Fibroblast of lung (primary cell): Measurements from ENCODE around the gene TTI1.

Experiments
- EZH2 ChIP-seq: IDR thresholded peaks from 2 replicates; pipeline ENCODE4 v1.5.1; 2012; ENCODE audit warnings: low read length, control low read depth, mild to moderate bottlenecking; ENCODE audit errors: missing control alignments
- TF ChIP-seq, protein P1 (sequence below), 2 donors: IDR thresholded peaks in 1 of 2; conservative IDR thresholded peaks in 1 of 2; 1 replicate in 1 of 2; 2 replicates in 1 of 2; pipeline ENCODE4 v1.5.1; 2011 to 2012; ENCODE audit warnings: low read length in 2 of 2, control low read depth in 1 of 2, inconsistent platforms in 1 of 2, low read depth in 1 of 2, mild to moderate bottlenecking in 1 of 2

DNA sequence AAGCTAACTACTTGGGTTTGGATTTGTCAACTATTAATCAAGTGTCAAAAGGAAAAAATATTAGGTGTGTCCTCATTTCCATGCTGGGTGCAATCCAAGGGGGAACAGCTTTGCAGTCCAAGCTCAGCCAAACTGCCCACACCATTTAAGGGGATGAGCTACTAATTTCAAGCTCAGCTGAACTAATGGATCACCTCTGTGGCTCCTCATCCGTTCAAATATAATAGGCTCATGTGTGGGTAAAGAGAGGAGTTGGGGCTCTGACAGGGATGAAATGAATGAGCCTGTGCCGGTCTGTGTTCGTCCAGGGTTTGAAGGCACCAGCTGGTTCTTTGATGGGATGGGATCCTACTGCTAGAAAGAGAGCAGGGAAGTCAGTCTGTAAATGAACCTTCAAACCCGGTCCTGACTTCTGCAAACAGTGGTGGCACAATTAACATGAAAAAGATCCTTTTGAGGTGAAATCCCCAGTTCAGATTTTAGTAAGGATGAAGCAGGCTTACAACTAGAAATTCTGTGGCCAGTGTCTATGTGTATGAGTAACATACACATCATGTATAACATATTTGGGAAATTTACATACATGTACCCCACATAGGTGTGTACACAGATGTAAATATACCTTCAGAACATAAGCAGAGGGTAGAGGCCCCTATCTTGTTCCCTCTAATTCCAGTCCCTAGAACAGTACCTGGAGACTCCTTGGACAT is 41.9 kb downstream of the TTI1 start:
- TF ChIP-seq, protein P1, sequence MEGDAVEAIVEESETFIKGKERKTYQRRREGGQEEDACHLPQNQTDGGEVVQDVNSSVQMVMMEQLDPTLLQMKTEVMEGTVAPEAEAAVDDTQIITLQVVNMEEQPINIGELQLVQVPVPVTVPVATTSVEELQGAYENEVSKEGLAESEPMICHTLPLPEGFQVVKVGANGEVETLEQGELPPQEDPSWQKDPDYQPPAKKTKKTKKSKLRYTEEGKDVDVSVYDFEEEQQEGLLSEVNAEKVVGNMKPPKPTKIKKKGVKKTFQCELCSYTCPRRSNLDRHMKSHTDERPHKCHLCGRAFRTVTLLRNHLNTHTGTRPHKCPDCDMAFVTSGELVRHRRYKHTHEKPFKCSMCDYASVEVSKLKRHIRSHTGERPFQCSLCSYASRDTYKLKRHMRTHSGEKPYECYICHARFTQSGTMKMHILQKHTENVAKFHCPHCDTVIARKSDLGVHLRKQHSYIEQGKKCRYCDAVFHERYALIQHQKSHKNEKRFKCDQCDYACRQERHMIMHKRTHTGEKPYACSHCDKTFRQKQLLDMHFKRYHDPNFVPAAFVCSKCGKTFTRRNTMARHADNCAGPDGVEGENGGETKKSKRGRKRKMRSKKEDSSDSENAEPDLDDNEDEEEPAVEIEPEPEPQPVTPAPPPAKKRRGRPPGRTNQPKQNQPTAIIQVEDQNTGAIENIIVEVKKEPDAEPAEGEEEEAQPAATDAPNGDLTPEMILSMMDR (conservative IDR thresholded peaks at IDR 0.05 in 1 of 2, IDR thresholded peaks at IDR 0.05 in 1 of 2; ENCODE audit: low read depth in 1 of 2, low read length in 2 of 2), result no peak
- TF ChIP-seq EZH2, result no peak
